Measurements from ENCODE around the gene SLC35A2.

Gene SLC35A2

GRCh38 chrX:48923771-48924170 lies 12.3 kb upstream of the SLC35A2 start:
- Histone ChIP-seq H3K27me3 (no peaks in the 10 kb centered on the region), H3K27ac (no peak overlapping the region), H3K9me3 (no peaks in the 10 kb centered on the region), H3K36me3 (peaks cover 7 to 47% (median 19%) of the 10 kb centered on the region in 3 donors), H3K4me3 (no peak overlapping the region), H3K4me1 (peaks cover 0 to 12% (median 4%) of the 10 kb centered on the region in 4 donors)
- intact Hi-C loops (cut with DNase I; ENCODE audit: low total_unique reads), result no loop called here
- no peak for TF ChIP-seq CTCF (IDR thresholded peaks at IDR 0.05)
- no peak for DNase-seq

GRCh38 chrX:48920718-48921104 lies 9.3 kb upstream of the SLC35A2 start:
- Histone ChIP-seq H3K4me3 (no peak overlapping the region), H3K9me3 (no peaks in the 10 kb centered on the region), H3K27ac (no peak overlapping the region), H3K27me3 (no peaks in the 10 kb centered on the region), H3K36me3 (peaks cover 5 to 38% (median 19%) of the 10 kb centered on the region in 3 donors), H3K4me1 (peaks cover 0 to 26% (median 4%) of the 10 kb centered on the region in 4 donors)
- intact Hi-C loops (cut with DNase I; ENCODE audit: low total_unique reads), result no loop called here
- DNase-seq, result no peak
- no peak for TF ChIP-seq CTCF (IDR thresholded peaks at IDR 0.05)

- peak overlapping the region; percentile 91 to 96 for H3K27ac ChIP-seq
- intact Hi-C loops (cut with DNase I; ENCODE audit: low total_unique reads), result no loop called here
- H3K36me3 ChIP-seq, result peaks cover 0 to 33% (median 19%) of the 10 kb centered on the region in 3 donors
- TF ChIP-seq CTCF (IDR thresholded peaks at IDR 0.05), result no peak
- no peaks in the 10 kb centered on the region for H3K27me3 ChIP-seq
- H3K4me3 ChIP-seq, result peak overlapping the region in 1 of 2 donors; percentile 67
- DNase-seq, result no peak
- H3K4me1 ChIP-seq, result peaks cover 0 to 26% (median 4%) of the 10 kb centered on the region in 4 donors
- no peaks in the 10 kb centered on the region for H3K9me3 ChIP-seq
Measured at GRCh38 chrX:48919947-48920717, 8.7 kb upstream of the SLC35A2 start.

GRCh38 chrX:48919360-48919841 lies 8.0 kb upstream of the SLC35A2 start:
- Histone ChIP-seq H3K4me3 (peak overlapping the region; percentile 67 to 74), H3K27ac (peak overlapping the region; percentile 91 to 96), H3K36me3 (peaks cover 0 to 29% (median 19%) of the 10 kb centered on the region in 3 donors), H3K27me3 (no peaks in the 10 kb centered on the region), H3K4me1 (peaks cover 0 to 26% (median 4%) of the 10 kb centered on the region in 4 donors), H3K9me3 (no peaks in the 10 kb centered on the region)
- intact Hi-C loops (cut with DNase I; ENCODE audit: low total_unique reads), result no loop called here
- DNase-seq, result no peak
- TF ChIP-seq CTCF (IDR thresholded peaks at IDR 0.05), result no peak

GRCh38 chrX:48918643-48919340 lies 7.3 kb upstream of the SLC35A2 start, which contains the start of gene PIM2:
Gene PIM2 (minus strand): TSS chrX:48919024. CDS start chrX:48918834, 190 bp downstream.
- DNase-seq, result peak; percentile 89 to 95
- peak within 1 kb of the TSS; percentile 67 to 74 for H3K4me3 ChIP-seq
- no peak for TF ChIP-seq CTCF (IDR thresholded peaks at IDR 0.05)
- intact Hi-C loops (cut with DNase I; ENCODE audit: low total_unique reads), result no loop called here
- peaks cover 0 to 29% (median 15%) of the 10 kb centered on the region in 3 donors for H3K36me3 ChIP-seq
- H3K9me3 ChIP-seq, result no peaks in the 10 kb centered on the region
- peak within 1 kb of the TSS; percentile 91 to 96 for H3K27ac ChIP-seq
- no peaks in the 10 kb centered on the region for H3K27me3 ChIP-seq
- peaks cover 0 to 26% (median 4%) of the 10 kb centered on the region in 4 donors for H3K4me1 ChIP-seq

All from tibial artery (tissue), 4 donors.